Esophagus squamous epithelium (tissue), 5 donors: ENCODE measurements around the gene GMIP. TPM values are rescaled to one million over a fixed set of nuclear protein-coding genes. Genes with fewer than 3 reads are reported as not detected.

ENCODE experiments used
- DNase-seq: peaks from one replicate; lab custom pipeline; 2025; lab: John Stamatoyannopoulos, UW
- H3K27ac ChIP-seq, 4 donors: fragments of 200-600 bp; sonication (generic); one replicate each; pipeline ENCODE4 v1.5.1; 2016 to 2019; ENCODE audit warnings: mild to moderate bottlenecking in 1 of 4
- H3K27me3 ChIP-seq, 4 donors: fragments of 200-600 bp; sonication (generic); 1 replicate in 3 of 4; 2 replicates in 1 of 4; pipeline versions ENCODE4 v1.5.1 to v1.6.0; 2017 to 2021; ENCODE audit warnings: antibody characterized with exemption in 1 of 4
- H3K36me3 ChIP-seq, 3 donors: fragments of 200-600 bp; sonication (generic); one replicate each; pipeline ENCODE4 v1.5.1; 2016 to 2019
- H3K4me1 ChIP-seq, 3 donors: fragments of 200-600 bp; sonication (generic); one replicate each; pipeline ENCODE4 v1.5.1; 2017 to 2019
- H3K4me3 ChIP-seq, 4 donors: fragments of 200-600 bp; sonication (generic); 1 replicate in 3 of 4; 2 replicates in 1 of 4; pipeline ENCODE4 v1.5.1; 2016 to 2019; ENCODE audit warnings: mild to moderate bottlenecking in 2 of 4, moderate library complexity in 1 of 4
- H3K9me3 ChIP-seq, 3 donors: fragments of 200-600 bp; sonication (generic); one replicate each; pipeline ENCODE4 v1.5.1; 2016 to 2019
- POLR2A ChIP-seq, 4 donors: fragments of 450-650 bp; IDR thresholded peaks; one replicate each; pipeline ENCODE4 v1.6.1; 2017; ENCODE audit warnings: antibody characterized with exemption in 4 of 4, mild to moderate bottlenecking in 4 of 4, moderate library complexity in 3 of 4
- WGBS, 2 donors: methylation state at CpG; one replicate each; pipeline ENCODE4 v1.1.5; 2018; 5-methylcytosine and 5-hydroxymethylcytosine counted together
- intact Hi-C: fragments of 100-400 bp; cut with DNase I; formaldehyde crosslinking; loops from one replicate; pipeline ENCODE4 v1.15.0; 2022
- total RNA-seq, 4 donors: library from RNA; depleted of rRNA; stranded (reverse); fragments of >200 nt; gene quantifications; one replicate each; pipeline ENCODE4 v1.1.0, GENCODE V29; 2016
- TF ChIP-seq, protein P1 (sequence below), 6 experiments: fragments of 450-650 bp in 4 of 6; fragments of 200-600 bp in 2 of 6; sonication (generic) in 2 of 6; IDR thresholded peaks; one replicate each; pipeline ENCODE4 v1.5.1; 2016 to 2019; ENCODE audit warnings: antibody characterized with exemption in 6 of 6, mild to moderate bottlenecking in 4 of 6, moderate library complexity in 4 of 6
- donor health status: DM: yes; HTN: yes; CAD: no.

GMIP gene
- total RNA-seq, 4 donors from 2014 or later = 7.0 to 22.8 (median 10.0) TPM

DNA sequence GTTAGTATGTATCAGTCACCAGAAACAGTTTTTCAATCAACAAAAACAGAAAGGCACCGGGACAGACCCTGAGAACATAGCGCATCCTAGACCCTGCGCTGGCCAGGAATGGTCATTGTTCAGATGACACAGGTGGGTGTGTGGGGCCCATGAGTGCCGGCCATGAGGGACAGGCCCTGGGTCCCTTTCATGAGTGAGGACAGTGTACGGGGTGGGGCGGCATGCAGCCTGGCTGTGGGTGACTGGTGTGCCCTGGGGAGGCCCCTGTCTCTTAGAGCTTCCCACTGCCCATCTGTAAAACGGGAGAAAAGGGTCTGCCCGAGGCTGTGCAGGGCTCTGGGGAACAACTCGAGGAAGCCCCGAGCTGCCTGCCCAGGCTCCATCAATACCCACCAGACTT lies 50.8 kb downstream of the GMIP start:
- no peak for DNase-seq
- Histone ChIP-seq H3K36me3 (no peaks in the 10 kb centered on the region), H3K27me3 (no peaks in the 10 kb centered on the region), H3K9me3 (no peaks in the 10 kb centered on the region), H3K4me3 (no peak overlapping the region), H3K27ac (no peak overlapping the region), H3K4me1 (peaks cover 26 to 42% (median 28%) of the 10 kb centered on the region in 3 donors)
- WGBS, 2 donors = 92 to 98% methylated on average over 6 to 7 of the region's 10 CpGs
- TF ChIP-seq, protein P1, sequence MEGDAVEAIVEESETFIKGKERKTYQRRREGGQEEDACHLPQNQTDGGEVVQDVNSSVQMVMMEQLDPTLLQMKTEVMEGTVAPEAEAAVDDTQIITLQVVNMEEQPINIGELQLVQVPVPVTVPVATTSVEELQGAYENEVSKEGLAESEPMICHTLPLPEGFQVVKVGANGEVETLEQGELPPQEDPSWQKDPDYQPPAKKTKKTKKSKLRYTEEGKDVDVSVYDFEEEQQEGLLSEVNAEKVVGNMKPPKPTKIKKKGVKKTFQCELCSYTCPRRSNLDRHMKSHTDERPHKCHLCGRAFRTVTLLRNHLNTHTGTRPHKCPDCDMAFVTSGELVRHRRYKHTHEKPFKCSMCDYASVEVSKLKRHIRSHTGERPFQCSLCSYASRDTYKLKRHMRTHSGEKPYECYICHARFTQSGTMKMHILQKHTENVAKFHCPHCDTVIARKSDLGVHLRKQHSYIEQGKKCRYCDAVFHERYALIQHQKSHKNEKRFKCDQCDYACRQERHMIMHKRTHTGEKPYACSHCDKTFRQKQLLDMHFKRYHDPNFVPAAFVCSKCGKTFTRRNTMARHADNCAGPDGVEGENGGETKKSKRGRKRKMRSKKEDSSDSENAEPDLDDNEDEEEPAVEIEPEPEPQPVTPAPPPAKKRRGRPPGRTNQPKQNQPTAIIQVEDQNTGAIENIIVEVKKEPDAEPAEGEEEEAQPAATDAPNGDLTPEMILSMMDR (IDR thresholded peaks at IDR 0.05) = no peak
- TF ChIP-seq POLR2A (IDR thresholded peaks at IDR 0.05) = no peak
- intact Hi-C loops = no loop called here

GRCh38 chr19:19591133-19591825 lies 52.2 kb downstream of the GMIP start:
- Histone ChIP-seq H3K36me3 (no peaks in the 10 kb centered on the region), H3K9me3 (no peaks in the 10 kb centered on the region), H3K4me3 (peak overlapping the region in 1 of 4 donors; percentile 34), H3K4me1 (peaks cover 26 to 39% (median 28%) of the 10 kb centered on the region in 3 donors), H3K27ac (peak overlapping the region; percentile 73 to 91 (median 79)), H3K27me3 (no peaks in the 10 kb centered on the region)
- 17 to 36% methylated on average over 10 to 13 of the region's 13 CpGs for WGBS, 2 donors
- no peak for TF ChIP-seq POLR2A (IDR thresholded peaks at IDR 0.05)
- TF ChIP-seq, protein P1 (IDR thresholded peaks at IDR 0.05) = no peak
- intact Hi-C loops = no loop called here
- DNase-seq = no peak

- Histone ChIP-seq H3K4me3 (no peak overlapping the region), H3K27me3 (no peaks in the 10 kb centered on the region), H3K27ac (no peak overlapping the region), H3K36me3 (no peaks in the 10 kb centered on the region), H3K9me3 (no peaks in the 10 kb centered on the region), H3K4me1 (peaks cover 11 to 20% (median 17%) of the 10 kb centered on the region in 3 donors)
- DNase-seq = no peak
- 81% methylated on average over 2 of the region's 2 CpGs for WGBS, 2 donors
- intact Hi-C loops = no loop called here
- no peak for TF ChIP-seq POLR2A (IDR thresholded peaks at IDR 0.05)
- TF ChIP-seq, protein P1 (IDR thresholded peaks at IDR 0.05) = no peak
These were observed 54.9 kb downstream of the GMIP start for GRCh38 chr19:19588546-19588945.

DNA sequence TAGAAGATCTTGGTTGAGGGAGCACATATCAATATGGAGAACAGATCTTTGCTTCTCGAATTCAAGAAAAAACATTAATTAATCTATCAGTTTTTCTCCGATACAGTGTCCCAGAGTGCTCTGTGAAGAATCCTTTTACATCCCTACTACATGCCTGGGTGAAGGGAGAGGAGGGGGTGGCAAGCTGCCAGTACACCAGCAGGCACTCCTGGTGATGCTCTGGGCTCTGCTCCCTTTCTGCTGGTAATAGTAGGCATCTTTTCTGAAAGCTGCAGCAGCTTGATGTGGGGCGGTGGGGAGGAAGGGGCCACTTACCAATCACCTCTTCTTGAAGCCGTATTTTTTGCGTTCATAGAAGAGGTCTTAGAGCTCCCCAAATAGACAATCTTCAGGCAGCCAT lies 55.7 kb downstream of the GMIP start:
- Histone ChIP-seq H3K36me3 (no peaks in the 10 kb centered on the region), H3K9me3 (no peaks in the 10 kb centered on the region), H3K27me3 (no peaks in the 10 kb centered on the region), H3K4me3 (no peak overlapping the region), H3K4me1 (peaks cover 11 to 20% (median 17%) of the 10 kb centered on the region in 3 donors), H3K27ac (no peak overlapping the region)
- intact Hi-C loops = no loop called here
- no peak for DNase-seq
- WGBS, 2 donors = 92 to 94% methylated on average over 5 of the region's 5 CpGs
- TF ChIP-seq POLR2A (IDR thresholded peaks at IDR 0.05) = no peak
- TF ChIP-seq, protein P1 (IDR thresholded peaks at IDR 0.05) = no peak

GRCh38 chr19:19584356-19584755 lies 59.1 kb downstream of the GMIP start:
- no peak for TF ChIP-seq POLR2A (IDR thresholded peaks at IDR 0.05)
- TF ChIP-seq, protein P1 (IDR thresholded peaks at IDR 0.05) = no peak
- WGBS, 2 donors = 92 to 95% methylated on average over 6 of the region's 6 CpGs

More at GRCh38 chr19:19584356-19584755, 59.1 kb downstream of the GMIP start:
- no peaks in the 10 kb centered on the region for H3K27me3 ChIP-seq
- no peaks in the 10 kb centered on the region for H3K9me3 ChIP-seq
- H3K4me1 ChIP-seq = peaks cover 0 to 4% (median 0%) of the 10 kb centered on the region in 3 donors
- DNase-seq = no peak
- intact Hi-C loops = no loop called here
- H3K27ac ChIP-seq = no peak overlapping the region
- no peaks in the 10 kb centered on the region for H3K36me3 ChIP-seq
- no peak overlapping the region for H3K4me3 ChIP-seq
